Kasumi-1 (cell line): Measurements from ENCODE around the gene CCDC116.
"Not testable (repeated sequence)": the region's sequence is repeated elsewhere in the genome, so short reads cannot be mapped to it uniquely, and the experiment has no call there.

ENCODE experiments used
- DNase-seq, 2 experiments: peaks; one replicate each; lab custom pipeline; 2025; lab: John Stamatoyannopoulos, UW

The CCDC116 gene, protein sequence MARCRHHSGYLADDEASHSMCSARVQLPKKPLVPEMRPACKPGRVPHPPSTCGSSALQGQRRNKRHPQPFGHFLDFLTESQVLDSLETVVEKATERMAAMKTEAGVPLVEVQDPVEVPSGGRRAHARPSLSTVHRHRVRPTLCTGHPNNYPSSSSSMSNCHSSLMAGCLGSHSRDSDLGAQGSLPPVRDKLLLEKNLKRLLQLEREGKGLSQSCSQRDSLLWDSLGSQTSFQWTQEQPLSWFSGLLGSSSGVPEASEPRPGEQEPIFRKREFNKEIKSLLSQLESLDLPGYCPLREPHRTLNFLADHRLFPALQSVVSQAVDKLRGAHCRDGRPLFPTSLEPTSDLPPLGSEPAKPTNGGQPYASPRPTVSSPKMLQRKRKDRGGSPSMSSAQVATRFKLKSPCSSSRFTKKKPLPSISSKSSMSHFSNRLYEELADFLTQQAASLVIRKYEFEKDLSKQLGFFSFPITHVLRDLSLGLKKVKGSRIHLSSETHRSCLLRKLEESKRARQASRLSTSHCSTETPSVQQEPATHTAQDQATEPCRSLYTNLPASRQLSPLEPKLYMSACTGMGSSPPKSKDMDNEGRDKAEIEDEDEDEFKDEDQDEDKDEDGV

DNA sequence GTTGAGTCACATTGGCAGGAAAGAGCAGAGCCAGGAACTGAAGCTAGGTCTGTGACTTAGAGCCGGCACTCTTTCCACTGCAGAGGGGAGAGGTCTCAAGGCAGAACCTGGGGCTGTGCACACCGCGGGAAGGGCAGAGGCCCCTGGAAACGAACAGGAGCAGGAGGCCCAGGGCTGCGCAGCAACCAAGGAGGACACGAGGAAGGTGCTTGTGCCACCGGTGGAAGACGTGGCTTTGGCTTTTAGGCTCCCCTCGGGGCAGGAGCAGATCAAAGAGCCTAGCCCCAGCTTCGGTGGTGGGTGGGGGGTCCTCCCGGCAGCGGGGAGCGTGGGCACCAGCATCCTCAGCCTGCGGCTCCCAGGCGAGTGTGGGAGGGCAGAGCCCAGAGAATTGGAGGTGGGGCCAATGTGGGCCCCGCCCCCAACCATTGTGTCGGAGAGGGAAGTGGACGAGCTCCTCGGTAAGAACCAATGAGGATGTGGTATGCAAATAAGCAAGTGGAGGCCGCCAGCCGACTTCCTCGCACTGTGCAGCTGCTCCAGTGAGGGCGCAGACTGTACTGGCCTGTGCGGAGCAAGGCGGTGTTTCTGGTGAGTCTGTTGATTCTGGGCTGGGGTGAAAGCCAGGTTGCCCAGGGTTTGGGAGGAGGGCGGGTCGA, at the start of gene CCDC116:
TSS of gene CCDC116 (plus strand) at position 524 of the 659 bp plus-strand sequence. CDS start 422 bp downstream, outside the sequence.
- DNase-seq = peak; percentile 87 to 90

DNA sequence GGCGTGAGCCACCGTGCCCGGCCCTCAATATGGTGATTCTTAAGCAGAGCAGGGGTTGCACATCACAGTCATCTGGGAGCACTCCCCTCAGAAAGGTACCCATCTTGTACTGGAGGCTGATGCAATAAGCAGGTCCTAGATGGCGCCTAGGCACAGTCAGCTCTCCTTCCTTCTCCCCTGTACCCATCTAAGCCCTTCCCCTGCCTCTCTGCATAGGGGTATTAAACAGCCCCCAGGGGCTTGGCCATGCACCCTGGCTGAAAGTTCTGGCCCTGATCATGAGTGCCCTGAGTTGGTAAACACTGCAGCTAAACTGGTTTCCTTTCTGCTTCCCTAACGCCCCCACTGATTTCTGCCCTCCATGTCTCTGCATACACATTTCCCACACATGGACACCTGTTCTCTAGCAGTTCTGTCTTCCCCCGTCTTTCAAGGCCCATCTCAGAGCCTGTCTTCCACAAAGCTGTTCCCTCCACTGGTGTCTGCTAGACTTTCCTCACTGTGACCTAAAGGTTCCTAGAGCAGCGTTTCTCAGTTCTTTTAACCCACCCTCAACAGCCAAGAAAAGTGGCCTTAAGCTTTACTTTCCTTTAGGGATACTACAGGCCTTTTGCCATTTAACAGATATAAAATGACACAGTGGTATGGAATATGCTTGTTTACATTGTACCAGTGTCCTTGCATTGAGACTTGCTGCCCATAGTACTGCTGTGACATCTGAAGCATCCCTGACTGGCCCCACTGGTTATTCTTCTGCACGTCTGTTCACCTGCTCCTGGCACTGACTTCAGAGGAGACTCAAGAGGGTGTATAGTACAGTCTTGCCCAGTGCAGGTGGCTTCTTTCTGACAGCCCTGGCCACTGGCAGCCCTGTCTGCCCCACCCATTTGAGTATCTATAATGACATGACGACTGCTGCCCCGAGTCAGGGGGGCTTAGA, 49.5 kb upstream of the CCDC116 start:
- DNase-seq = no peak

- no peak for DNase-seq
Measured at GRCh38 chr22:21585389-21585788, 47.2 kb upstream of the CCDC116 start.

- no peak for DNase-seq
Measured at GRCh38 chr22:21587803-21588611, 44.6 kb upstream of the CCDC116 start.

DNA sequence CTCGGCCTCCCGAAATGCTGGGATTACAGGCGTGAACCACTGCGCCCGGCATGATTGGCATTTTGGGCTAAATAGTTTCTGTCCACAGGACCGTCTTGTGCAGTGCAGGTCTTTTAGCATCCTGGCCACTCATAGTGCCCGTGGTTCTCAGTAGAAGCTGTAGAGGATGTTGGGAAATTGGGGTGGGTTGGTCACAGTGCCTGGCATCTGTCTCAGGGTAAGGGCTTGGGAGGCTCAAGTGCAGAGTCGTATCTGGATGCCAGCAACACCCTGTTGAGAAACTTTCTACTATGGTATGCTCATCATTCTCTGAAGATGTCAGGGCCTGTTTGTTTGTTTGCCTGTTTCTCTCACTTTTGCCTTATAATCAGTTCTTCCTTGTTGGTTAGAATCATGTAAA, 43.2 kb upstream of the CCDC116 start:
- DNase-seq = no peak

- peak in 1 of 2 experiments; percentile 11 for DNase-seq
Measured at GRCh38 chr22:21590809-21591641, 41.5 kb upstream of the CCDC116 start.

DNA sequence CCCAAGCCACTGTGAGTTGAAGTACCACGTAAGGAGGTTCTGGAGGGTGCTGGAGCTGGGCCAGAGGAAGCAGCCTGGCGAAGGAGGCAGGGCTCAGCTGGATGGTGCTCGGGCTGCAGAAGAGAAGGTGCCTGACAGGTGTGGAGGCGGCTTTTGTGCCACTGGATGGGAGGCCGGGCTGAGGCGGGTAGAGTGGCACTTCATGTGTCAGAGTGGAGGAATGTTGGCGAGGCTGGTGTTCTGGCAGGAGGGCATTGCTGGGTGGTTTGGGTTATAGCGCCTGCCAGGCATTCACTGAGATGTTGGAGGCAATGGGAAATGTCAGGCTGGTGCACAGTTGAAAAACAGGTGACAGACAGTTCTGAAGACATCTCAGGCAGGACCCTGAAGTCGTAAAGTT, 40.9 kb upstream of the CCDC116 start:
- DNase-seq = no peak

GRCh38 chr22:21592422-21592821, 40.1 kb upstream of the CCDC116 start:
- DNase-seq = no peak

- DNase-seq = no peak
Measured at GRCh38 chr22:21593406-21594232, 38.9 kb upstream of the CCDC116 start.

GRCh38 chr22:21594865-21595452, 37.6 kb upstream of the CCDC116 start:
- no peak for DNase-seq

GRCh38 chr22:21596356-21597135, 36.0 kb upstream of the CCDC116 start:
- not testable (repeated sequence) for DNase-seq

DNA sequence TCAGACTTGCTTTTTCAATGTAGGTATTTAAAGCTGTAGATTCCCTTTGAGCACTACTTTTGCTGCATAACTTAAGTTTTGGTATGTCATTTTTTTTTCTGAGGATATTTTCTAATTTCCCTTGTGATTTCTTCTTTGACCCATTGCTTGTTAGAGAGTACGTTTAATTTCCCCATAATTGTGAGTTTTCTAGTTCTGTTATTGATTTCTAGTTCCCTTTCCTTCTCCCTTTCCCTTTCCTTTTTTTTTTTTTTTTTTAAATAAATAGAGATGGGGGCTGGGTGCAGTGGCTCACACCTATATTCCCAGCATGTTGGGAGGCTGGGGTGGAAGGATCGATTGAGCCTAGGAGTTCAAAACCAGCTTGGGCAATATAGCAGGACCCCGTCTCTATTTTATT, 34.3 kb upstream of the CCDC116 start:
- DNase-seq = no peak

DNA sequence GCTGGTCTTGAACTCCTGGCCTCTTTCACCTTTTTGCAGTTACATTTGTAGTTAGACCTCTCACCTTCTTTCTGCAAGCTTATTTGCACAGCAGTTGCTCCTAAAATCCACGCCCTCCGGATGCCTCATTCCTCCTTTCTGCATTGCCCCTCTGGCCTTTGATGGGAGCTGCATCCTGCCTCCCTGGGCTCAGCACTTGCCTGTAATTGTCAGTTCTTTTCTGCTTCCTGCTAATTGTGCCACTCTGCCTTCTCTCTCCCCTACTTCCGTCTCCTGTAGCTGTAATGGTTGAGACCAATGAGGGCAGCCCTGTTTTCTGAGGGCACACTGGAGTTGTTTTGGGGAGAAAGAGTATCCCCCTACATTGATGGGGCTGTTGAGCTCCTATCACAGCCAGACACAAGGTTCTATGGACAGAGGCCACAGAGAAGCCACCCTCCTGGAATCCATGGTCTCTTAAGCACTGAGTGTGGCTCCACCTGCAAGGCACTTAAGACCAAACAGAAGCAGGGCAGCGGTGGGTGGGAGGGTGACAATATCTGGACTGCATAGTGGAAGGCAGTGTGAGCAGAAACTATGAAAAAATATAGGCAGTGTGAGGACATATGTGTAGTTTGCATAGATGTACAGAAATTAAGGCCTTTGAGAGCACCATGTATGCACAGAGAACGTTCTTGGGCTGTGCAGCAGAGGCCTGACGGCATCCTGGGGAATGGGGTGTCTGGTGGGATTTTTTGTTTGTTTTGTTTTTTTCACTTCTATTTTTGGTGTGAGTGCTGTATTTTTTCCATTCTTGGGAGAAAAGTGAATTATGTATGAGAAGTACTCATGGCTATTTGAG, 33.3 kb upstream of the CCDC116 start:
- no peak for DNase-seq

DNA sequence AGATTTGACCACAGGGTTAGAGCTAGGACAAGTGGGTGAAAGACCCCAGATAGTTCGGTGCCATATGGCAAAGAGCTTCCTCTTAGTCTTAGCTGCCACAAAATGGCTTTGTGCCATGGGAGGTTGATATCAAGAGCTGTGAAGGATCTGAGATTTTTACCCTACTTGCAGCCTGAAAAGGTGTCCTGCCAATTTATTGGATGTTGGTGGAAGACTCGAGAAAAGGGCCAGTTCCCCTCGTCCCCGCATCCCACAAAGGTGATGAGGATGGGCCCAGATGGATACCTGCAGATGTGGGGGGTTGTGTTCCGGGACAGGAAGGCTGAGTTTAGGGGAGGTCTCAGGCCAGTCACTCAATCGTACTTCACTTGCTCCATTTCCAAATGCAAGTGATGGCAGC, 30.0 kb upstream of the CCDC116 start:
- no peak for DNase-seq

DNA sequence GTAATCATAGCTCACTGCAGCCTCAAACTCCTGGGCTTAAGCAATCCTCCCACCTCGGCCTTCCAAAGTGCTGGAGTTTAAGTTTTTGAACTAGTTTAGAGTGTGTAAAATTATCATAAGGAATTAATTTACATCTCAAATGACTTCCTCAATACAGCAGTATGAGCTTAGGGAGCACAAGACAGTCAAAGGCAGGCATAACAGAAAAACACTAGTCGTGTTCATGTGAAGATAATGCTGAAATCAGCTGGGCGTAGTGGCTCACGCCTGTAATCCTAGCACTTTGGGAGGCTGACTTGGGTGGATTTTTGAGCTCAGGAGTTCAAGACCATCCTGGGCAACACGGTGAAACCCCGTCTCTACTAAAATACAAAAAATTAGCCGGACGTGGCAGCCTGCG, 28.6 kb upstream of the CCDC116 start:
- peak in 1 of 2 experiments; percentile 11 for DNase-seq

- DNase-seq = no peak
Measured at GRCh38 chr22:21605887-21606564, 26.5 kb upstream of the CCDC116 start.
